PC-9 (cell line): ENCODE measurements around the gene TEKTIP1.

Source experiments
- CTCF ChIP-seq: fragments of 200-600 bp; sonication (generic); conservative IDR thresholded peaks from 2 replicates; pipeline ENCODE4 v1.6.1; 2017; ENCODE audit warnings: mixed run types, antibody characterized with exemption, mild to moderate bottlenecking, moderate library complexity
- EZH2 ChIP-seq: fragments of 200-600 bp; sonication (generic); IDR thresholded peaks from 2 replicates; pipeline ENCODE4 v1.8.0; 2017; ENCODE audit warnings: antibody characterized with exemption, low read depth

- TF ChIP-seq CTCF (no peak), EZH2 (no peak)
Measured at GRCh38 chr19:3538965-3539755, at the start of gene TEKTIP1.
